GM19240 (cell line): ENCODE data around the gene C1orf116.
"Not testable (repeated sequence)": the region's sequence is repeated elsewhere in the genome, so short reads cannot be mapped to it uniquely, and the experiment has no call there.

Experiments used
- DNase-seq: peaks from one replicate; pipeline ENCODE4 v3.0.0; 2011; ENCODE audit warnings: low spot score; ENCODE audit not compliant: insufficient read length

Gene C1orf116

DNA sequence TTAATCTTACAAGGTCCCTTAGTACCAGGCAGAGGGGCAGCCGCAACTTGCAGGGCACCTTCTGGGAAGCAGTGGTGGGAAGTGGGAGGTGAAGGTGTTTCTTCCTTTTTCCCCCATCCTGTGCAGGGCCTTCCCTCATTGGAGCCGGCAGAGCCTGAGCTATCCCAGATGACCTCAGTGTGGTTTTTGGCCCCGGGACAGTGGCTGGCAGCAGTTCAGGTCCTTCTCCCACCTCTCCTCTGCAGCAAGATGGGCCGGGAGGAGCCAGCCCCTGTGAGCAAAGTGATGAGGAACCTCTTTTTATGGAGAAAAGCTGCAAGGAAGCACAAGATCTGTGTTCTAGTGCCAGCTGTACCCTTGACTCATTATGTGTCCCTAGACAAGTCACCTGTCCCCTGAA is 27.3 kb upstream of the C1orf116 start:
- DNase-seq = no peak

DNA sequence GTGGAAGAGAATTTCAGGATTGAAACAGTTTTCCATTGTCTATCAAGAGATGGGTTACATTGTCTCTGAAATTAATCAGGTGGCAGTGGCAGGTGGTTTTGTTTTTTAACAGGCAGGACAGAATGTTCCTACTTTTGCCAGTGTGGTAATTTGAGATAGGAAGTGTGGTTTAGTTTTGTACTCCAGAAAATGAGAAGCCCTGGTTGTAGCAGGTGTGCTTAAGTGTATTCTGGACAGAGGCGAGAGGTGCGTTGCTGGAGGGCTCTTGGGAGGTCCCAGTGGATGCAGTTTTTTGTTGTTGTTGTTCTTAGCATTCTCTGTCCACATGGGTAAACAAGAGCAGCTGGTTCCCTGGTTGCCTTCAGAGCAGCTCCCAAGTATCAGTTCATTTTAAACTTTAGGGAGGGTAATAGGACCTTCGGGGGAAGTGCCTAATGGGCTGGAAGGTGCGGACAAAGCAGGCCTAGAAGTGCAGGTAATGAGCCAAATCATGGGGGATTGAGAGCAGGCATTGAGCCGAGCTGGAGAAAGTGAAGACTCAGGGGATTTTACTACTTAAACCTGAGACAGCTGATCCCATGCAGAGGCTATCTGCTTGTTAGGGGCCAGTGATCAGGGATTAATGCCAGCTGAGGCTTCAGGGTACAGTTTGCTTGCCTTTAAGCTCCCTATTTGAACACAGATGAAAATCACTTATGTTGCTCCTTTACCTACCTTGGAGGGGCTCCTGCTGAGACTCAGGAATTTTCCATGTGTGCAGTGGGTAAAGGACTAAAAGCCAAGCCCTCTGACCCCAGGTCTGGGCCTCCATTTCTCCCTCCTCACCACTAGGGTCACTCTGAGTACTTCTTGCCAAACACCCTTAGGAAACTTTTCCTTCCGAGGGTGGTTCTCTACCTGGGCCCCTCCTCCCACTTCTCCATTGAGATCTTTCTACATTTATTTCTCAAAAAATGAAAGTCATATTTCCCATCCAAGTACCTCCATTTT is 26.6 kb upstream of the C1orf116 start:
- no peak for DNase-seq

- no peak for DNase-seq
Measured at GRCh38 chr1:207058252-207058651, 25.7 kb upstream of the C1orf116 start.

DNA sequence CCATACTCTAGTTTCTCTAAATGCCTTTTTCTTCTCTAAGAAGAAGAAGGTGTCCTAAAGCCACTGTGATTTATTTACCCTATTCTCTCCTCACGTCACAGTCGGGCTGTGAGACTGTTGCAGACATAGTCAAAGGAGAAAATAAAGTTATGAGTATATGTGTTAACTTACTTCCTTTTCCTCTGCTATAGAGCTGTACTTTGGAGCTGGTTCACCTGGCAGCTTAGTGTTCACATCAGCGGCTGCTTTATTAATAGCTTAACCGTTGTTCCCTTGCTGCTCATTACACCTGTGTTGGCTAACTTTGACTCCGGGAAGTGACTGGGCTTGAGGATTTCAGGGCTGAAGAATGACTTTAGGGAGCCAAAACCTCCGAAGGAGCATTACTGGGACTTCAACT is 24.1 kb upstream of the C1orf116 start:
- DNase-seq = no peak

GRCh38 chr1:207055386-207056001 is 22.9 kb upstream of the C1orf116 start:
- no peak for DNase-seq

DNA sequence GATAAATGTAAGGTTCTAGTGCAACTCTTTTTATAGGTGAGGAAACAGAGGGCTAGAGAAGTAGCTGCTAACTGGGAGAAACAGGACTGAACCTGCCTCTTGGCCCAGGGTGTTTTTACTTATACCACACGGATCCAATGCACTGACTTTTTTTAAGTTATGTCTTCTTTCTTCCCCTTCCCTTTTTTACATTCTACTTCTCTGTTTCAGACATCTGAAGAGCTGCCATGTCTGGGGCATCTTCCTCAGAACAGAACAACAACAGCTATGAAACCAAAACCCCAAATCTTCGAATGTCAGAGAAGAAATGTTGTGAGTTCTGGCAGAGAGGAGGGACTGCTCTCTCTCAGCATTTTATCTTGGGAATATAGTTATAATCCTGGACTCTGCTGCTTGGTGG is 21.9 kb upstream of the C1orf116 start:
- no peak for DNase-seq

DNA sequence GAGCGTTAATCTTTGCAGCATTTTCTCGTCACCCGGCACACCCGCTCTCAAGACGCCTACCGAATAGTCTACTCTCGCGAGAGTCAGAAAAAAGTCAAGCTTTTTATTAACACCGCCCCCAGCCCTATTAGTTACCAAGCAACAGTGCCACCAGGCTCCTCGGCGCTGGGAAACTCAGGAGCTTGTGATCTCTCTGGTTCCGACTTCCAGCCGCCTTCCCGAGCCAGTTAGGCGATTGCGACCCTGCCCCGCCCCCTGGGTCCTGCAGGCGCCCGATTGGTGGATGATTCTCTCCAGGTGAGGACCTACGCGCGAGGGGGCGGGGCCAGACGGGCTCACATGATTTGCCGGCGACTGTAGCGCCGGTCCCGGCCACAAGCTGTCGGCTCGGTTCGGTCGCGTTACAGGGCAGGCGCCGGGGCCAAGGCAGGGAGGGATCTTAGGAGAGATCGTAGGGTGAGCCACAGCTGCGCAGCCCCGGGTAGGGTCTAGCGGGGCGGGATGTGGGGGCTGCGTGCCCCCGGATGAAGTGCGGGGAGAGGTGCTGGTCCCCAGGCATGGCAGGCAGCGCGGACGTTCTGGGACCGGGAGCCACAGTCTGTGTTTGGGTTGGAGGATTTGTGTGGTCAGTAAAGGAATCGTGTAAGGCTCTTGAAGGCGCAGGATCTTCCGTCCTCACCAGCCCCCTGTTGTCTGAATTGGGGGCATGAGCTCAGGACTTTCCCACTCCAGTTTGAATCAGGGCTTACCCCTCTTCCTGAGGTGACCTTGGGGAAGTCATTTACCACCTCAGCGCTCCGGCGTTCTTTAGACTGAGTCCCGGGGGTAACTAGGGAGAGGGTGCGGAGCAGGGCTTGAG is 20.6 kb upstream of the C1orf116 start, which contains the start of gene PFKFB2:
Gene PFKFB2 (plus strand): TSS at position 365 of the 859 bp plus-strand sequence. CDS start 1,443 bp downstream, outside the sequence.
- DNase-seq = peak; percentile 73

DNA sequence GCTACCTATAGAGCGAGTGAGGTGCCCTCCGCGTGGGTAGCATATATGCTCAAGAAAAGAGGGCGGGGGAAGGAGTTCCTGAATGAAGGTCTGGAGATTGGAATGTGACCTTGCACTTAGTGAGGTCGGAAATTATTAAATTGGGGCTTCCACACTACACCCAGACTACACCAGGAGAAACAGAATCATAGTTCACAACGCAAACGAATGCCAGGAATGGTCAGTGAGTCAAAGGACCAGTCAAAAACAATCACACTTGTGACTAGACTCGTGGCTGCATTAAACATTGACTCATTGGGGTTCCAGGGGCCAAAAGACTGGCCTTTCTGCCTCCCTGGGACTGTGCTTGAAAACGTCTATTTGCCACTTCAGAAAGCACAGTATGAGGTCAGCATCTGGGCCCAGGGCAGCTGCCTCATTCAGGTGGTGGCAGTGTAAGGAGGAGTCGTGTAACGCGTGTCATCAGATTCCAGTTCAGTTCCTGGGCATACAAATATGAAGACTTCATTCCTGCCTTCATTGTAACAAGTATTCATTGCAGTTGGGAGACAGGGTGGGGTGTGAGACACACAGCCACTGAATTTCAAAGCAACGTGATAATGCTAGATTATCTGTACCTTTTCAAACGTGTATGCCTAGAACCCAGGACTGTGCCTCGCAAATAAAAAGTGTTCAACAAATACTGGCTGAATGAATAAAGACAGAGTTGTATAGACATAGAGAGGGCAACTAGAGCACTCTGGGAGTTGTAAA is 18.8 kb upstream of the C1orf116 start, which contains the start of gene YOD1:
Gene YOD1 (minus strand): TSS at position 18 of the 753 bp plus-strand sequence. CDS start 178 bp downstream, outside the sequence.
- DNase-seq = no peak

GRCh38 chr1:207050480-207051190 is 18.1 kb upstream of the C1orf116 start:
- DNase-seq = peak; percentile 55

GRCh38 chr1:207049974-207050391 is 17.4 kb upstream of the C1orf116 start:
- peak; percentile 29 for DNase-seq

- no peak for DNase-seq
Measured at GRCh38 chr1:207049514-207049913, 17.0 kb upstream of the C1orf116 start.

GRCh38 chr1:207049054-207049453 is 16.5 kb upstream of the C1orf116 start:
- DNase-seq = no peak

DNA sequence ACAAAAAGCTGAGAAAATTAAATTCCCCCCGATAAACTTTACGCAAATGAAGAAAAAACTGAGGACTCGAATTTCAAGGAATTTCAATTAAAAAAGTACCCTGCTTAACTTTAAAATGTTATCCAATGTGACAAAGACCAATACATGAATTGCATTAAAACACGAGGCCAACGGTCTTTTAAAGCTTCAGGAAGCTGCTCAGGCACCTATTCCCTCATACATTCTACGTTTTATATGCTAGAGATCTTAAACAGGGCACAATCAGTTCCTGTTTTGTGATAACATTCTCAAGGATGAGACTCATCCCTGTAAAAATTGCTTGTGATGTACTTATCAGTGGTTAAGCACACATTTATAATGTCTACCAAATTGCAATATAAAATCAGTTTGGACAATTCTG is 15.5 kb upstream of the C1orf116 start:
- no peak for DNase-seq

DNA sequence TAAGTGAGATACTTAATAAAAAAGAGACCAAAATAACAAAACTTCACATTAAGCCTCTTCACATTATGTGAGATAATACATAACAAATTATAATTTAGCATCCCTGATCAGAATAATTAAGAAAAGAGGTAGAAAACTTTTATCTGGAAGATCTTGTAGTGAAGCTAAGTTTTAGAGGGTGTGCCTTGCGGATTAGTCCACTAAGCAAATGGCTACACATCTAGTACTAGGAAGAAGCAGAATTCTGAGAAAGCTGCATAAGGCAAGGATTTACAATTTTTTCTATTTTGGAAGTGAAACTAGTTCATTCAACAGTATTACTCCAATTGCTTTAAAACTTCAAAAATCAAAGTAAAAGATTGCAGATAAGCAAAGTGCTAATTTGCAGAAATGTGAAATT is 14.9 kb upstream of the C1orf116 start:
- DNase-seq = no peak

DNA sequence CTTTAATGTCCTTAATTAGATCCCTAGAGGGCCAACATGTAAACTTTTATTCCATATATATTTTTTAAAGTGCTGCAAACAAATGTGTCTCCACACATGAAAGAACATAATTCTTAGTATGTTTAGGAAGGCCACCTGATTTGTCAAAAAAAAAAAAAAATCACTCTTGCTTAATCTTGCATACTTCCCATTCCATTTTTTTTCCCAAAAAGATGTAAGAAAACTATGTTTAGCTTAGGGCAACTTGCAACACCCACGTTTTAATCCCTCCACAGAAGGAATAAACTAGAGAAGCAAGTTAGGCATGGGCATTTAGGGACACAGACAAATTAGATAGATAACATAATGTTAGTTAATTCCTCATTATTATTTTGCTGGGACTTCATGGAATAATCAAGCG is 12.9 kb upstream of the C1orf116 start:
- DNase-seq = no peak

GRCh38 chr1:207041397-207041796 is 8.8 kb upstream of the C1orf116 start:
- not testable (repeated sequence) for DNase-seq

- no peak for DNase-seq
Measured at GRCh38 chr1:207040181-207040533, 7.6 kb upstream of the C1orf116 start.

DNA sequence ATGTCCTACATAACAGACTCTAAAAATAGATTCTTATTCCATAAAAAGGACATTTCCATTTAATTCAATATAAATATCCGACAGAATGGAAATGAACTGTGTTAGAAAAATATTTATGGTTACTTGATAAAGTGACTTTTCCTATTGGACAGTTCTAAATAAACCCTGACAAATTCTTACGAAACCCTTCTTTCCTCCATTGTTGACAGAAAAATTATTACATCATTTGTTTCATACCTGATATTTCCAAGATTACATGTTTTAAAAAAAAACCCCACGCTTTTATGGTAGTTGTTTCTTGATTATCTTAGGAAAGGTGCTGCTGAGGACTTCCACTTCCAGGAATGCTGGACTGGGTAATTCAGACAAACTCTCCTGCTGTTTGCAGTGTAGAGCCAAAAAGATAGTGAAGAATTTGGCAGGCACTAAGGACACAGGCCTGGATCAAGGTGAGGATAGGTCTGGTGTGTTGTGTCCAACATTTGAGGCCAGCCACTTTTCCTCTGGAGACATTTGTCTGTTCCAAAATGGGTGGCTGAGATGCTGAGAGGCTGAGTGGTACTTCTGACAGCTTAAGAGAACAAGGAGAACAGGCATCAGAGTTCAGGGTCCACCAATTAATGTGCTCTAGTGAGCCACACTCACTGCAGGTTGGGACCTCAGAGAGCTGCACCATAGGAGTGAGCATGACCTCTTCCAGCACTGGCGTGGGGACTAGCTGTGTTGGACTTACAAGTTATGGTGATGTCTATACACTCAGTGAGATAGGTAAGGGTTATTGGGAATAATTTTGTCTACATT is 7.0 kb upstream of the C1orf116 start:
- no peak for DNase-seq

DNA sequence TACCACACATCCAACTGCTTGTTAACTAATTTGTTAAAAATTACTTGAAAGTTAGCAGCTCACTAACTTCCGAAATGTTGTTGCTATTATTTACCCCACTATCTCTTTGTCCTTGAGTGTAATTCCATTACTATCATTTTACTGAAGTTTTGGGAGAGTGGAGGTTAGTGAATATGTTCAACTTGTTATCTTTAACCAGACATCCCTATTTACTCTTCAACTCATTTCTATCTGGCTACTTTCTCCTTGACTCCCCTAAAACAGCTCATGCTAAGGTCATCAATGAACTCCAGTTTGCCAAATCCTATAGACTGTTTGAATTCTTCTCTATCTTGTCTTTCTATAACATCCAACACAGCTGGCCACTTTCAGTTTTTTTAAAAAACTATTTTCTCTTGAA is 4.3 kb upstream of the C1orf116 start:
- no peak for DNase-seq
